Erythroblast (primary cell): ENCODE measurements around the gene STOX1.
"Not testable (repeated sequence)": the region's sequence is repeated elsewhere in the genome, so short reads cannot be mapped to it uniquely, and the experiment has no call there.

Source experiments
- GATA1 ChIP-seq: IDR thresholded peaks from 2 replicates; pipeline ENCODE4 v1.6.1; 2011; ENCODE audit warnings: low read depth, mild to moderate bottlenecking, control low read depth, low read length, moderate library complexity
- POLR2A ChIP-seq: IDR thresholded peaks from 2 replicates; pipeline ENCODE4 v1.6.1; 2011; ENCODE audit warnings: mild to moderate bottlenecking, low read length

DNA sequence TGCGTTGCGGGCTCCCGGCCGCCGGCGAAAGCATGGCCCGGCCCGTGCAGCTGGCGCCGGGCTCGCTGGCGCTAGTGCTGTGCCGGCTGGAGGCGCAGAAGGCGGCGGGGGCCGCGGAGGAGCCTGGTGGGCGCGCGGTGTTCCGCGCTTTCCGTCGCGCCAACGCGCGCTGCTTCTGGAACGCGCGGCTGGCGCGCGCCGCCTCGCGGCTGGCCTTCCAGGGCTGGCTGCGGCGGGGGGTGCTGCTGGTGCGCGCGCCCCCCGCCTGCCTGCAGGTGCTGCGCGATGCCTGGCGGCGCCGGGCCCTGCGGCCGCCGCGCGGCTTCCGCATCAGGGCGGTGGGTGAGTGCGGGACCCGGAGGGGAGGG, 245 bp downstream of the STOX1 start:
- not testable (repeated sequence) for TF ChIP-seq POLR2A, GATA1
